Endothelial cell of umbilical vein (primary cell): ENCODE data around the gene RGS11. TPM values are rescaled to one million over a fixed set of nuclear protein-coding genes. Genes with fewer than 3 reads are reported as not detected.

Source experiments
- BruUV-seq: library from RNA; stranded (reverse); fragments of 400-500 nt; replicated peaks from 2 replicates; lab custom pipeline; 2021; lab: Mats Ljungman, UMichigan
- CTCF ChIA-PET: fragments of 300-600, 350-600 bp; sonication (Branson Sonifier 250); formaldehyde crosslinking; loops from one replicate; lab custom pipeline; 2021; ENCODE audit warnings: antibody characterized with exemption, inconsistent platforms; lab: Charles Lee
- POLR2A ChIA-PET: fragments of 300-600, 350-600 bp; sonication (Branson Sonifier 250); formaldehyde crosslinking; loops from one replicate; lab custom pipeline; 2021; ENCODE audit warnings: antibody characterized with exemption, inconsistent platforms; lab: Charles Lee
- DNase-seq: peaks from one replicate; pipeline ENCODE4 v3.0.0-alpha.2; 2011; ENCODE audit warnings: low read depth, low spot score
- FAIRE-seq: peaks from 2 replicates; lab custom pipeline; 2011; peaks lifted over from hg19 to GRCh38; lab: Jason Lieb, UNC
- H2AFZ ChIP-seq: 2 replicates; pipeline ENCODE4 v1.6.0; 2012; ENCODE audit warnings: low read depth, low read length, control low read depth, inconsistent platforms
- H3K27ac ChIP-seq: 2 replicates; pipeline ENCODE4 v1.5.1; 2011; ENCODE audit warnings: low read depth, mild to moderate bottlenecking, control low read depth, low read length, moderate library complexity; ENCODE audit not compliant: insufficient read depth
- H3K27me3 ChIP-seq, 2 experiments: 2 replicates each; pipeline versions ENCODE4 v1.6.0 to v1.6.1; 2011; ENCODE audit warnings: low read length in 2 of 2, mixed read lengths in 1 of 2; ENCODE audit not compliant: control insufficient read depth in 2 of 2, insufficient read depth in 2 of 2
- H3K36me3 ChIP-seq, 2 experiments: 2 replicates in 1 of 2; 3 replicates in 1 of 2; pipeline ENCODE4 v1.5.1; 2011; ENCODE audit warnings: low read length in 2 of 2, mild to moderate bottlenecking in 1 of 2, moderate library complexity in 1 of 2; ENCODE audit not compliant: control insufficient read depth in 2 of 2, insufficient read depth in 2 of 2; ENCODE audit errors: extremely low read depth in 1 of 2
- H3K4me1 ChIP-seq: 3 replicates; pipeline ENCODE4 v1.5.1; 2011; ENCODE audit warnings: mild to moderate bottlenecking, low read length; ENCODE audit not compliant: control insufficient read depth, insufficient read depth; ENCODE audit errors: extremely low read depth
- H3K4me2 ChIP-seq: 2 replicates; pipeline ENCODE4 v1.6.1; 2011; ENCODE audit warnings: low read length, control low read depth, mixed read lengths; ENCODE audit not compliant: insufficient read depth
- H3K4me3 ChIP-seq, 3 experiments: fragments of 200-600 bp in 1 of 3; sonication (generic), shearing (Covaris generic) in 1 of 3; replicated peaks in 1 of 3; 2 replicates each; pipeline ENCODE4 v1.5.1; 2011 to 2016; ENCODE audit warnings: control low read depth in 3 of 3, low read length in 3 of 3, mild to moderate bottlenecking in 2 of 3, inconsistent platforms in 1 of 3, low read depth in 1 of 3, moderate library complexity in 1 of 3; ENCODE audit not compliant: insufficient read depth in 1 of 3
- H3K79me2 ChIP-seq: 2 replicates; pipeline ENCODE4 v1.6.0; 2012; ENCODE audit warnings: low read length, inconsistent platforms; ENCODE audit not compliant: control insufficient read depth, insufficient read depth
- H3K9ac ChIP-seq: replicated peaks from 2 replicates; pipeline ENCODE3; 2011; ENCODE audit warnings: low read length, control low read depth; ENCODE audit not compliant: insufficient read depth; ENCODE audit errors: extremely low read depth
- H3K9me1 ChIP-seq: replicated peaks from 3 replicates; pipeline ENCODE4 v1.6.0; 2011; ENCODE audit warnings: mild to moderate bottlenecking, low read length; ENCODE audit not compliant: control insufficient read depth, insufficient read depth; ENCODE audit errors: extremely low read depth
- H3K9me3 ChIP-seq: replicated peaks from 2 replicates; pipeline ENCODE4 v1.5.1; 2012; ENCODE audit warnings: low read length, inconsistent platforms; ENCODE audit not compliant: control insufficient read depth, insufficient read depth
- H4K20me1 ChIP-seq: replicated peaks from 2 replicates; pipeline ENCODE3; 2011; ENCODE audit warnings: mild to moderate bottlenecking, low read length; ENCODE audit not compliant: control insufficient read depth, insufficient read depth; ENCODE audit errors: extremely low read depth
- CTCF ChIP-seq, 2 donors: IDR thresholded peaks; 1 replicate in 1 of 2; 2 replicates in 1 of 2; pipeline ENCODE4 v1.5.1; 2011; ENCODE audit warnings: low read length in 2 of 2, mild to moderate bottlenecking in 2 of 2, moderate library complexity in 2 of 2, control low read depth in 1 of 2, inconsistent platforms in 1 of 2, low read depth in 1 of 2; ENCODE audit not compliant: insufficient read depth in 1 of 2; ENCODE audit errors: extremely low read depth in 1 of 2
- EZH2 ChIP-seq: IDR thresholded peaks from 2 replicates; pipeline ENCODE4 v1.6.1; 2012; ENCODE audit warnings: borderline replicate concordance, low read depth, mild to moderate bottlenecking, moderate library complexity, low read length, inconsistent platforms; ENCODE audit not compliant: severe bottlenecking
- FOS ChIP-seq: IDR thresholded peaks from 2 replicates; pipeline ENCODE4 v1.6.1; 2011; ENCODE audit warnings: mild to moderate bottlenecking, low read length, moderate library complexity, borderline replicate concordance; ENCODE audit not compliant: insufficient read depth
- GATA2 ChIP-seq: IDR thresholded peaks from 2 replicates; pipeline ENCODE4 v1.7.0; 2011; ENCODE audit warnings: low read depth, mild to moderate bottlenecking, moderate library complexity, mixed read lengths, low read length; ENCODE audit not compliant: insufficient read length, insufficient read depth
- JUN ChIP-seq: IDR thresholded peaks from 2 replicates; pipeline ENCODE4 v1.6.1; 2011; ENCODE audit warnings: borderline replicate concordance, low read depth; ENCODE audit not compliant: insufficient read length, insufficient read depth
- MAX ChIP-seq: IDR thresholded peaks from 2 replicates; pipeline ENCODE4 v1.6.1; 2011; ENCODE audit not compliant: insufficient read depth, insufficient read length
- MYC ChIP-seq: IDR thresholded peaks from one replicate; pipeline ENCODE4 v1.6.1; 2011; ENCODE audit warnings: mild to moderate bottlenecking, low read depth, low read length
- POLR2A ChIP-seq: IDR thresholded peaks from 2 replicates; pipeline ENCODE4 v1.6.1; 2012; ENCODE audit warnings: low read depth, mild to moderate bottlenecking, control low read depth, low read length
- POLR2AphosphoS5 ChIP-seq: IDR thresholded peaks from 2 replicates; pipeline ENCODE4 v1.6.1; 2012; ENCODE audit warnings: low read depth, mild to moderate bottlenecking, control low read depth, low read length, moderate library complexity; ENCODE audit not compliant: insufficient read depth
- dilution Hi-C: fragments of 300-500 bp; cut with MboI; formaldehyde crosslinking; loops from one replicate; pipeline ENCODE4 v1.15.0; 2019; ENCODE audit warnings: low sequenced_read_pairs; ENCODE audit not compliant: extremely low pct_ligation_motif_present
- intact Hi-C: fragments of 100-400 bp; cut with micrococcal nuclease; formaldehyde crosslinking; loops from one replicate; pipeline ENCODE4 v1.10.0; 2022
- polyA plus RNA-seq, 4 experiments: library from polyadenylated mRNA; depleted of rRNA in 3 of 4; stranded (reverse) in 3 of 4; unstranded in 1 of 4; fragments of >200 nt; gene quantifications; 2 replicates each; pipeline versions ENCODE4 v1.2.1 to v1.2.3, GENCODE V29; 2011 to 2012; ENCODE audit warnings: missing spikeins in 1 of 4
- total RNA-seq: library from RNA; stranded (reverse); gene quantifications from 2 replicates; pipeline ENCODE4 v1.2.3, GENCODE V29; 2021

The RGS11 gene
- total and polyA plus RNA-seq, 2 donors (not counting 3 experiments of a cell fraction or from before 2014, with no cell fraction given) = 3.0 to 4.9 TPM

GRCh38 chr16:303760-304505 is 28.2 kb upstream of the RGS11 start:
- FAIRE-seq = no peak
- BruUV-seq = no TSS peak

More at GRCh38 chr16:303760-304505, 28.2 kb upstream of the RGS11 start:
- dilution Hi-C loops (no loop called here), intact Hi-C loops (no loop called here)
- POLR2A ChIA-PET = no interaction called here
- Histone ChIP-seq H3K9me1 (no peaks in the 10 kb centered on the region), H3K27ac (no peak overlapping the region), H3K4me3 (no peak overlapping the region), H3K9ac (no peak overlapping the region), H3K27me3 (no peaks in the 10 kb centered on the region), H3K4me1 (no peaks in the 10 kb centered on the region), H3K36me3 (peaks cover 0 to 31% of the 10 kb centered on the region in 2 experiments), H3K9me3 (no peaks in the 10 kb centered on the region), H4K20me1 (no peaks in the 10 kb centered on the region), H3K79me2 (no peaks in the 10 kb centered on the region), H2AFZ (no peak overlapping the region), H3K4me2 (no peak overlapping the region)
- DNase-seq = no peak
- CTCF ChIA-PET = interaction anchor here (1.4 to 1.9 kb wide), 2 partner anchors 49 to 59 kb away, joined by 5 read pairs; partner anchors contain the start of gene AXIN1
- TF ChIP-seq CTCF (IDR thresholded peaks at IDR 0.05; ENCODE audit: extremely low read depth in 1 of 2, insufficient read depth in 1 of 2, low read depth in 1 of 2, low read length in 2 of 2) (no peak), EZH2 (no peak), MAX (no peak), GATA2 (no peak), POLR2AphosphoS5 (no peak), FOS (no peak), MYC (no peak), POLR2A (no peak), JUN (no peak)
